Transverse colon (tissue), 3 donors: ENCODE measurements around the gene NAP1L5.

Experiments
- POLR2A ChIP-seq: fragments of 450-650 bp; IDR thresholded peaks from one replicate; pipeline ENCODE4 v1.6.1; 2016; ENCODE audit warnings: antibody characterized with exemption, mild to moderate bottlenecking, moderate library complexity
- TF ChIP-seq, protein P1 (sequence below), 5 experiments: fragments of 200-600 bp in 3 of 5; fragments of 450-650 bp in 2 of 5; sonication (generic) in 3 of 5; IDR thresholded peaks; 1 replicate in 2 of 5; 2 replicates in 3 of 5; pipeline ENCODE4 v1.5.1; 2016 to 2017; ENCODE audit warnings: antibody characterized with exemption in 5 of 5, inconsistent platforms in 3 of 5, mild to moderate bottlenecking in 2 of 5, moderate library complexity in 1 of 5

DNA sequence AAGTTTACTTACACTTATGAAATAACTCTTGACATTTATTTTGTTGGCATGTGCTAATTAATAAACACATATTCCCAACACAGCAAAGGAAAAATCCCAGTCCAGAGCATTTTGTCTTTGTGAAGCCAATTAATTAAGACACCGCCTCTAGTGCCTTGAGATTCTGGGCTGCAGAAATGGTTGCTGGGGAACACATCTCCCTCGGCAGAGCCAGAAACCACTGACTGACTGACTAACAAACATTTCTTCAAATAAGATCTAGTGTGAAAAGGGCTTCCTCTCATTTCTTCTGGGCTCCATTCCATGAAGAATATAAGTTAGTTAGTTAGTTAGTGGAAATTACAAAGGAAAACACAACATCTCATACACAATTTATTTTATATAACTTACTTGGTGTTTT is 28.4 kb upstream of the NAP1L5 start:
- TF ChIP-seq, protein P1, sequence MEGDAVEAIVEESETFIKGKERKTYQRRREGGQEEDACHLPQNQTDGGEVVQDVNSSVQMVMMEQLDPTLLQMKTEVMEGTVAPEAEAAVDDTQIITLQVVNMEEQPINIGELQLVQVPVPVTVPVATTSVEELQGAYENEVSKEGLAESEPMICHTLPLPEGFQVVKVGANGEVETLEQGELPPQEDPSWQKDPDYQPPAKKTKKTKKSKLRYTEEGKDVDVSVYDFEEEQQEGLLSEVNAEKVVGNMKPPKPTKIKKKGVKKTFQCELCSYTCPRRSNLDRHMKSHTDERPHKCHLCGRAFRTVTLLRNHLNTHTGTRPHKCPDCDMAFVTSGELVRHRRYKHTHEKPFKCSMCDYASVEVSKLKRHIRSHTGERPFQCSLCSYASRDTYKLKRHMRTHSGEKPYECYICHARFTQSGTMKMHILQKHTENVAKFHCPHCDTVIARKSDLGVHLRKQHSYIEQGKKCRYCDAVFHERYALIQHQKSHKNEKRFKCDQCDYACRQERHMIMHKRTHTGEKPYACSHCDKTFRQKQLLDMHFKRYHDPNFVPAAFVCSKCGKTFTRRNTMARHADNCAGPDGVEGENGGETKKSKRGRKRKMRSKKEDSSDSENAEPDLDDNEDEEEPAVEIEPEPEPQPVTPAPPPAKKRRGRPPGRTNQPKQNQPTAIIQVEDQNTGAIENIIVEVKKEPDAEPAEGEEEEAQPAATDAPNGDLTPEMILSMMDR (IDR thresholded peaks at IDR 0.05) = no peak
- TF ChIP-seq POLR2A = no peak
